ENCODE measurements around the gene CCNK. TPM values are rescaled to one million over a fixed set of nuclear protein-coding genes. Genes with fewer than 3 reads are reported as not detected.

The CCNK gene
- total RNA-seq, 1 donor from 2014 or later, result 53.6 TPM

DNA sequence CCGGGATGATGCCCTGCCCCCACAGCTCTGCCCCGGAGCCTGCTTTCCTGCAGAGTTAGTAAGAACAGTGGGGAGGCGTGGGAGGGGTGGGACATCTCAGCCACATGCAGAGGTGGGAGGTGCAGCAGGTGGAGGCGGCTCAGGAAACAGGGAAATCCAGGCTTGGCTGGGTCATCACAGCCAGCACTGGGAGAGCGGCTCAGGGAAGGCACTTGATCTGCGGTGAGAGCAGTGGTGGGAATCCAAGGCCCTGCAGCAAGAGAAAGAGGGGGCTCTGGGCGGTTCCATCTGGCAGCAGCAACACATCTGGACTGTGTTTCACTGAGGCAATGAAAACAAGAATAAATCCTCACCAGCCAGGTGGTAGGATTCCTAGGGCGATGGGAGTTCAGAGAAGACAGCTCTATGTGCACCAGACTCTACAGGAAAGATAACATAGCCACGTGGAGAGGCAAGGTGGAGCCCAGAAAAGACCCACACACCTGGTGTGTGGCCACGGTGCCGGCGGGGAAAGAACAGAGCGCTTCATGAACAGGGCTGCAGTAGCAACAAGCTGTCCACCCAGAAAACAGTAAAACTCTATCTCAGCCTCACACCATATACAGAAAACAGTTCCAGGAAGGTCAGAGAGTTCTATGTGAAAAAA lies 65.1 kb downstream of the CCNK start:
- ATAC-seq (no peak), DNase-seq (no peak)
- Histone ChIP-seq H3K27ac (no peak overlapping the region), H3K27me3 (ENCODE audit: low read depth) (no peaks in the 10 kb centered on the region), H3K4me1 (peaks cover 9% of the 10 kb centered on the region), H3K36me3 (no peaks in the 10 kb centered on the region), H3K4me3 (no peak overlapping the region), H3K9me3 (no peaks in the 10 kb centered on the region)
- TF ChIP-seq CTCF (IDR thresholded peaks at IDR 0.05), result no peak
- intact Hi-C loops (cut with DNase I), result no loop called here

GRCh38 chr14:99548255-99548654 lies 67.0 kb downstream of the CCNK start:
- intact Hi-C loops (cut with DNase I), result no loop called here
- DNase-seq (no peak), ATAC-seq (no peak)
- no peak for TF ChIP-seq CTCF (IDR thresholded peaks at IDR 0.05)
- Histone ChIP-seq H3K4me3 (no peak overlapping the region), H3K36me3 (no peaks in the 10 kb centered on the region), H3K27ac (no peak overlapping the region), H3K9me3 (no peaks in the 10 kb centered on the region), H3K27me3 (ENCODE audit: low read depth) (no peaks in the 10 kb centered on the region), H3K4me1 (no peaks in the 10 kb centered on the region)

DNA sequence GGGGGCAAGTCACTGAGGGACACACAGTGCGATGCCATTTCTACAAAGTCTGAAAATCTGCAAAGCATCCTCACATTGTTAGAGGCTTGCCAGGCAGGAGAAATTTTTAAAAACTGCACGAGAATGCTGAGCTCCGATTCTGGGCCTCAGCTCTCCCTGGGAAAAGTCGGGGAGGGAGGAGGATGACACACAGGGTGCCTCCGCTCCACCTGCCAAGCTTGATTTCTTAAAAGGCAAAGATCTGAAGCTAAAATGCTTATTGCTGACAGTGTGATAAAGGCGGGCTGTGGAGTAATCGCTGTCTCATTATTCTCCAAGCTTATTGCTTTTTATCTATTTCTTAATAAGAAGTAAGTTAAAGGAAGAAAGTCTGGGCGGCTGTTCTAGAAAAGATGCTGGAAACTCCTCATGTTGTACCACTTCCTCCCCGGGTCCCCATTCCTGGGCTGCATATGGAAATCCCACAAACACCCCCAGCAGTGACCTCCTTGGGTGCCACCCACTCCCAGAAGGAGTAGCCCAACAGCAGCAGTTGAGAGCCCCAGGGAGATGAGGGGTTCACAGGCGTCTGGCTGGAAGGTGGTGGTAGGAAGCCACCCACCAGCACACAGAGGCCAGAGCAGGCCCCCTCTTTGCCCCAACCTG lies 67.8 kb downstream of the CCNK start:
- intact Hi-C loops (cut with DNase I), result no loop called here
- H3K4me3 ChIP-seq, result no peak overlapping the region
- DNase-seq (no peak), ATAC-seq (no peak)
- no peaks in the 10 kb centered on the region for H3K36me3 ChIP-seq
- H3K9me3 ChIP-seq, result no peaks in the 10 kb centered on the region
- H3K27ac ChIP-seq, result no peak overlapping the region
- TF ChIP-seq CTCF (IDR thresholded peaks at IDR 0.05), result no peak
- H3K4me1 ChIP-seq, result no peaks in the 10 kb centered on the region
- no peaks in the 10 kb centered on the region for H3K27me3 ChIP-seq (ENCODE audit: low read depth)

- H3K27me3 ChIP-seq (ENCODE audit: low read depth), result no peaks in the 10 kb centered on the region
- TF ChIP-seq CTCF (IDR thresholded peaks at IDR 0.05), result no peak
- DNase-seq, result no peak
- no peaks in the 10 kb centered on the region for H3K9me3 ChIP-seq
- peaks cover 3% of the 10 kb centered on the region for H3K4me1 ChIP-seq
- H3K4me3 ChIP-seq, result no peak overlapping the region
- no peak overlapping the region for H3K27ac ChIP-seq
- intact Hi-C loops (cut with DNase I), result no loop called here
- no peak for ATAC-seq
- H3K36me3 ChIP-seq, result no peaks in the 10 kb centered on the region
Observed at GRCh38 chr14:99549684-99550083, 68.5 kb downstream of the CCNK start.

- DNase-seq (no peak), ATAC-seq (no peak)
- Histone ChIP-seq H3K4me3 (no peak overlapping the region), H3K27ac (no peak overlapping the region), H3K9me3 (no peaks in the 10 kb centered on the region), H3K36me3 (no peaks in the 10 kb centered on the region), H3K27me3 (ENCODE audit: low read depth) (no peaks in the 10 kb centered on the region), H3K4me1 (peaks cover 10% of the 10 kb centered on the region)
- TF ChIP-seq CTCF (IDR thresholded peaks at IDR 0.05), result no peak
- intact Hi-C loops (cut with DNase I), result no loop called here
Observed at GRCh38 chr14:99550387-99550992, 69.3 kb downstream of the CCNK start.

Data from lower lobe of right lung (tissue), 2 donors.